Measurements from ENCODE around the gene POLR3H. TPM values are rescaled to one million over a fixed set of nuclear protein-coding genes. Genes with fewer than 3 reads are reported as not detected.

The POLR3H gene
- total and polyA plus RNA-seq, 2 donors (not counting 3 experiments of a cell fraction or from before 2014, with no cell fraction given) = 31.2 to 39.4 TPM

DNA sequence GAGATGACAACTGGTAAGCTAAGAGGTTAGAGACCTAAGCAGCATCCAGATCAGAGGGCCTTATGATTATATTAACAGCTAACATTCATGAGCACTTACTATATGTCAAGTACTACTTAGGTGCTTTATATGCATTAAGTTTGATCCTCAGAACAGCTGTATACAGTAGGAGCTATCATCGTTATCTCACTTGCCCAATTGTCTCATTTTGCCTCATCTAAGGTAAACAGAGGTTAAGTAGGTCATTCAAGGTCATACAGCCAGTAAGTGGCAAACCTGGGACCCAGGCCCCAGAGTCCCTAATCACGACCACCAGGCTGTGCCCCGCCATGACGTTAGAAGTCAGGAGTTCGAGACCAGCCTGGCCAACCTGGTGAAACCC, 4.6 kb upstream of the POLR3H start:
- Histone ChIP-seq H3K9ac (replicated peaks; ENCODE audit: extremely low read depth, insufficient read depth, low read length) (no peak overlapping the region), H3K4me1 (ENCODE audit: control insufficient read depth, extremely low read depth, insufficient read depth, low read length) (peaks cover 3% of the 10 kb centered on the region), H3K9me3 (replicated peaks; ENCODE audit: control insufficient read depth, insufficient read depth, low read length) (no peaks in the 10 kb centered on the region), H3K4me2 (ENCODE audit: insufficient read depth, low read length) (no peak overlapping the region), H3K4me3 (replicated peaks in 1 of 3; ENCODE audit: insufficient read depth in 1 of 3, low read depth in 1 of 3, low read length in 3 of 3) (no peak overlapping the region), H4K20me1 (replicated peaks; ENCODE audit: control insufficient read depth, extremely low read depth, insufficient read depth, low read length) (no peaks in the 10 kb centered on the region), H3K27ac (ENCODE audit: insufficient read depth, low read depth, low read length) (no peak overlapping the region), H3K79me2 (ENCODE audit: control insufficient read depth, insufficient read depth, low read length) (peaks cover 4% of the 10 kb centered on the region), H3K27me3 (ENCODE audit: control insufficient read depth in 2 of 2, insufficient read depth in 2 of 2, low read length in 2 of 2) (no peaks in the 10 kb centered on the region), H3K36me3 (ENCODE audit: control insufficient read depth in 2 of 2, extremely low read depth in 1 of 2, insufficient read depth in 2 of 2, low read length in 2 of 2) (no peaks in the 10 kb centered on the region), H3K9me1 (replicated peaks; ENCODE audit: control insufficient read depth, extremely low read depth, insufficient read depth, low read length) (no peaks in the 10 kb centered on the region), H2AFZ (ENCODE audit: low read depth, low read length) (no peak overlapping the region)
- no peak for FAIRE-seq
- no TSS peak for BruUV-seq (replicated peaks)
- intact Hi-C loops (cut with micrococcal nuclease) (no loop called here), dilution Hi-C loops (cut with MboI; ENCODE audit: extremely low pct_ligation_motif_present, low sequenced_read_pairs) (no loop called here)
- no peak for DNase-seq (ENCODE audit: low read depth, low spot score)
- CTCF ChIA-PET = interaction anchor here (1.0 kb wide), 1 partner anchor 48 kb away, joined by 3 read pairs; no protein-coding TSS in a partner anchor
- POLR2A ChIA-PET = interaction anchor here (0.7 kb wide), 1 partner anchor 17 kb away, joined by 3 read pairs; no protein-coding TSS in a partner anchor
- TF ChIP-seq, protein P1, sequence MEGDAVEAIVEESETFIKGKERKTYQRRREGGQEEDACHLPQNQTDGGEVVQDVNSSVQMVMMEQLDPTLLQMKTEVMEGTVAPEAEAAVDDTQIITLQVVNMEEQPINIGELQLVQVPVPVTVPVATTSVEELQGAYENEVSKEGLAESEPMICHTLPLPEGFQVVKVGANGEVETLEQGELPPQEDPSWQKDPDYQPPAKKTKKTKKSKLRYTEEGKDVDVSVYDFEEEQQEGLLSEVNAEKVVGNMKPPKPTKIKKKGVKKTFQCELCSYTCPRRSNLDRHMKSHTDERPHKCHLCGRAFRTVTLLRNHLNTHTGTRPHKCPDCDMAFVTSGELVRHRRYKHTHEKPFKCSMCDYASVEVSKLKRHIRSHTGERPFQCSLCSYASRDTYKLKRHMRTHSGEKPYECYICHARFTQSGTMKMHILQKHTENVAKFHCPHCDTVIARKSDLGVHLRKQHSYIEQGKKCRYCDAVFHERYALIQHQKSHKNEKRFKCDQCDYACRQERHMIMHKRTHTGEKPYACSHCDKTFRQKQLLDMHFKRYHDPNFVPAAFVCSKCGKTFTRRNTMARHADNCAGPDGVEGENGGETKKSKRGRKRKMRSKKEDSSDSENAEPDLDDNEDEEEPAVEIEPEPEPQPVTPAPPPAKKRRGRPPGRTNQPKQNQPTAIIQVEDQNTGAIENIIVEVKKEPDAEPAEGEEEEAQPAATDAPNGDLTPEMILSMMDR (IDR thresholded peaks at IDR 0.05; ENCODE audit: extremely low read depth in 1 of 2, insufficient read depth in 1 of 2, low read depth in 1 of 2, low read length in 2 of 2) = no peak
- TF ChIP-seq JUN (IDR thresholded peaks at IDR 0.05; ENCODE audit: borderline replicate concordance, insufficient read depth, insufficient read length, low read depth) (no peak), POLR2AphosphoS5 (IDR thresholded peaks at IDR 0.05; ENCODE audit: insufficient read depth, low read depth, low read length) (no peak), POLR2A (IDR thresholded peaks at IDR 0.05; ENCODE audit: low read depth, low read length) (no peak), EZH2 (IDR thresholded peaks at IDR 0.05; ENCODE audit: borderline replicate concordance, low read depth, low read length, severe bottlenecking) (no peak), MYC (IDR thresholded peaks at IDR 0.05; ENCODE audit: low read depth, low read length) (no peak)
- TF ChIP-seq, protein P2, sequence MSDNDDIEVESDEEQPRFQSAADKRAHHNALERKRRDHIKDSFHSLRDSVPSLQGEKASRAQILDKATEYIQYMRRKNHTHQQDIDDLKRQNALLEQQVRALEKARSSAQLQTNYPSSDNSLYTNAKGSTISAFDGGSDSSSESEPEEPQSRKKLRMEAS (IDR thresholded peaks at IDR 0.05; ENCODE audit: insufficient read depth, insufficient read length) = no peak

Measured in endothelial cell of umbilical vein (primary cell).